HG03520 (cell line): ENCODE results near the gene USP20.

ENCODE experiments used
- ATAC-seq: cut with Tn5 transposase; IDR thresholded peaks from one replicate; pipeline ENCODE4 v1.9.1; 2021; ENCODE audit warnings: mild to moderate bottlenecking, moderate library complexity; ENCODE audit not compliant: unreplicated experiment

The USP20 gene

DNA sequence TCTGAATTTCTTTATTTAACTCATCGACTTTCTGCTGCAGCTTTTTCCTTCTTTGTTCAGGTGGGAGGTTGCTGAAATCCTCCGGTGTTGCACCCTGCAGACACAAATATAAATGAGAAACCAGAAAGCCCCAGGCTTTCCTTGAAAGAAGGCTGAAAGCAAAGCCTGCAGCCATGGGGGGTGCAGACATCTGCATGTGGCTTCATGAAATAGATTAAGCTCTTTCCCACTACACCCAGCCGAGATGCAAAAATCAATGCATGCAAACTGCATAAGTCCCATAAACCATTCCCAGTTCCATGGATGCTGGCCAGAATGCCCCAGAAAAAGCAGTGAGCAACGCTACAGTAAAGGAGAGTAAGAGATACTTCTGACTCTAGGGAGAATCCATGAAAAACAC lies 73.6 kb downstream of the USP20 start:
- no peak for ATAC-seq

DNA sequence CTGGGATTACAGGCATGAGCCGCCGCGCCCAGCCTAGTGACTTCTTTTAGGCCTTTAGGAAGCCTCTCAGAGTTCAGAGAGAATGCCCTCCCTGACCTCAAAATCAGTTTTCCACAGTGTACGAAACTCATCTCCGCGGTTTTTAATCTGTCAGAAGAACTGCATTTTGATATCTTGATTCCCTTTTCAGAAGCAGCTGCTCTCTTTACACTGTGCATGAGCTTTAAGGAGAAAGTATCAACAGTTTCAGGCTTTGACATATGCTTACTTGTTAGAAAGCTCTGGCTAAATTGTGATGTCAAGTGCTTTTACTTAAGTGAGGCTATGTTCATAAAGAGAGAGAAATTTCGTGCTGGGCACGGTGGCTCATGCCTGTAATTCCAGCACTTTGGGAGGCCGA lies 74.6 kb downstream of the USP20 start:
- no peak for ATAC-seq

DNA sequence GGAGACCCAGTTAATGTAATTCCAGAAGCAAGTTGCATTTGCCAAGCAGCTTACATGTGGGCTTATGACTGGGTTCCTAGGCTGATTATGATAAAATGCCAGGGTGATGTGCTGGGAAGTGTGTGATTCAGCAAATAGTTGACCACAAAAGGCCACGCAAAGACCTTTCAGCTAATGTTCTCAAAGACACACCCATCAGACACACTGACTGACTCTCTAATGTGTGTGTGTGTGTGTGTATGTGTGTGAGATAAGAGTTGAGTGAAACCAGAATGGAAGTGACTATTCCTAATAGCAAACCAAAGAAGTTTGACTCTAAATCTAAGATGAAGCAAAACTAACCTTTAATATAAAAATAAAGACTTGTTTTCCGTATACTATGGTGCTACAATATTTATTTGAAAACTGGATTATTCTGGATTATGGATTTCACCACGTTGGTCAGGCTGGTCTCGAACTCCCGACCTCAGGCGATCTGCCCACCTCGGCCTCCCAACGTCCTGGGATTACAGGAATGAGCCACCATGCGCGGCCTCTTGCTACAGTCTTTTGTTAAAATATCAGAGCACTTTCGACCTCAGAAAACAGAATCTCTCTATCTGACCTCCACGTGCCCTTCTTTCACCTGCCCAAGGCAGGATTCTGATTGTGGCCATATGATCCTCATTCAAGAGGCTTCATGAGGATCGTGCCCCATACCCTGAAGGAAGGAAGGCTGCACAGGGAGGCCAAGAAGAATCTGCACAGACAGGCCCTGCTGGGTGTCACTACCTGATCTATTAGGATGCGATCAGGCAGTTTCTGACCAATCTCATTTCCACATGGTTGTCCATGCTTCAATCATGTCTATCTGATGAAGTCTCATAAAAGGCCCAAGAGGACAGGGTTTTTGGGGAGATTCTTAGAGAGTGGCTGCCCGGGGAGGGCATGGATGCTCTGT lies 75.6 kb downstream of the USP20 start:
- no peak for ATAC-seq

DNA sequence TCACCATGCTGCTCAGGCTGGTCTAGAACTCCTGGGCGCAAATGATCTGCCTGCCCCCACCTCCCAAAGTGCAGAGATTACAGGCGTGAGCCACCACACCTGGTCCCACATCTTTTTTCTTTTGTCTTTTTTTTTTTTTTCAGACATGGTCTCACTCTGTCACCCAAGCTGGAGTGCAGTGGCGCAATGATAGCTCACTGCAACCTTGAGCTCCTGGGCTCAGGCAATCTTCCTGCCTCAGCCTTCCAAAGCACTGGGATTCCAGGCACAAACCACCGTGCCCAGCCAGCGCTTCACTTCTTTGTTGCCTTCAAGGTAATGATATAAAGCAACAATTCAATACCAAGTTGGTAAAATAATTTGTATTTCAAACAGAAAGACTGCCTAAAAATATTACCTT lies 78.8 kb downstream of the USP20 start:
- no peak for ATAC-seq

DNA sequence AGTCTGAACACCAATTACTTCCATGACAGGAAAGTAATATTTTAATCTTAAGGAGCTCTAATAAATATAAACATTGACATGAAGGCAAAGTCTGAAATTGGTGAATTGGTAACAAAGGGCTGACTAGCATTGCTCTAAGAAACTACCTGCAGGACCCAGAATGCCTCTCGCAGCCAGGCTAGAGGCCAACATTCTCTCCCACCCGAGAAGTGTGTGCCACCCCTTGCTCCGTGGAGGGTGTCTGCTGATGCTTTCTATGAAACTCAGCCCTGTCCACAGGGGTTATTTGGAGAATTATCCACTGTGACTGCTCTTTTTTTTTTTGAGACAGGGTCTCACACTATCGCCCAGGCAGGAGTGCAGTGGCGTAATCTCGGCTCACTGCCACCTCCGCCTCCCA lies 81.4 kb downstream of the USP20 start:
- no peak for ATAC-seq

DNA sequence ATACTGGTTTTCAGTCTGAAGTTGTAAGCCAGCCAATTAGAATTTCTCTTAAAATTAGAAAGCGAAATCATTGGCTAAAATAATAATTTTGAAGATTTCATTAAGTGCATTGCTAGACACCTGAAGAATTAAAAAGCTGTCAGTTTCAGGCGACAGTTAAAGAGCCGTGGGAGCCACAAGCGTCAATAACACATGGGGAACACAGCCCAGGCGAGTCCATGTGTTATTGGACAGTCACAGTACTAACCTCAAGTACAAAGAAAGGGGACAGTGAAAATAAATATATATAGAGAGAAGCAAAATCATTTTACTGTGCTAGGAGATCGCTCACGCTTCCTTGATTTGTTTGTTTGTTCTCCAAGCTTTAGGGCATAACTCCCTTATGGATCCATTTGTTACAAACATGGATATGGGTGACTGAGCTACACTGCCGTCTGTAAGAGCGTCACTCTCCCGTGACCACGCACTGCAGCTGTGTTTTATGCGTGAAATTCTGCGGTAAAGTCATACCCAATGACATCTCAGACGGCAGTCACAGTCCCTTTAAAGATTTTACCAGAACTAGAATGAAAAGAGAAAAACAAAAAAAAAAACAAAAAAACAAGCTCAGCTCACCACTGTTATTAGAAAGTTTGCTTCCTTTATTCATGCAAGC lies 83.2 kb downstream of the USP20 start:
- ATAC-seq: no peak

DNA sequence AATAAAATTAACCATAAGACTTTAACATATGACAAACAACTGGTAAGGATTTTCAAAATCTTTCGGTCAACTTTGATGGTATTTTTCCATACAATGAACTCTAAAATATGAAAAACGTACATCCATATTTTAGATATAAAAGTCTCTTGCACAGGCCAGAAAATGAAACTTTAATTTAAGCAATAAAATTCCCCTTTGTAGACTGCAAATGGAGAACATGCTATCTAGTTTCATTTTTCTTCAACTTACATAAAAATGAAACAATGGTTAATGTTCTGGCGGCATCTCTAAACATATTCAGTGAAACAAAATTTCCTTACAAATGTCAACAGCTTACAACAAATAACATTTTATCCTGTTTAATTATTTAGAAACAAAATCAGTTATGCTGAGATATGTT lies 84.0 kb downstream of the USP20 start:
- no peak for ATAC-seq

DNA sequence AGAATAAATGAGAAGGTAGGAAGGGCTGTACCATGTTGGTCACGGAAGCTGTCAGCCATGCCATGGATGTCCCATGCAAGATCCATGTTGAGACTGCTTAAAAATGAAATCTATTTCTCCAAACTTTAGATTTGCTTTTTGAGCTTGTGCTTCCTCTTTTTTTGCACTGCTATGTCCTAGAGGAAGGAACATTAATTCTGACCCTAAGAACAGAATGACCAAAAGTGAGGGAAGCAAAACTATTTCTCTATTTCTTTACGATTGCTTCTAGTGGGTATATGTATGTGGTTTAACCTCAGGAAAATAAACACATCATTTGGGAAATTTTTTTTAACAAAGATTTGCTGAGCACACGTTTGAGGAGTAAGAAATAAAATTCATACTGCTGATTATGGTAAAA lies 84.6 kb downstream of the USP20 start:
- ATAC-seq: no peak

DNA sequence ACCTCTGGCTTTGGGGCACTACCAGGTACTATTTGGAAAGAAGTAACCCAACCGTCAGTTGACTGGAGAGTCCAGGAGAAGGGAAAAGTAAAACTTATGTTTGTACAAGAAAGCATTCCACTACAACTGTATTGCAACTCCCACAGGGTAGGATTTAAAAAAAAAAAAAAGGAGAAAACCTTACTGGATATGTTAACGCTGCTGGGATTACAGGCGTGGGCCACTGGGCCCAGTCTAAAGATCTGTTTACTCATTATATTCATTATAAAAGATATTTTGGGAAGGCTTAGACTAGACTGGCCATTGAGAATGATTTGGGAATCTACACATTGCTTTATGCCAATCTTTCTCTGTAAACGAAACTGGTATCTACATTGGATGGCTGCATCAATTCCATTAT lies 86.6 kb downstream of the USP20 start:
- ATAC-seq: no peak

DNA sequence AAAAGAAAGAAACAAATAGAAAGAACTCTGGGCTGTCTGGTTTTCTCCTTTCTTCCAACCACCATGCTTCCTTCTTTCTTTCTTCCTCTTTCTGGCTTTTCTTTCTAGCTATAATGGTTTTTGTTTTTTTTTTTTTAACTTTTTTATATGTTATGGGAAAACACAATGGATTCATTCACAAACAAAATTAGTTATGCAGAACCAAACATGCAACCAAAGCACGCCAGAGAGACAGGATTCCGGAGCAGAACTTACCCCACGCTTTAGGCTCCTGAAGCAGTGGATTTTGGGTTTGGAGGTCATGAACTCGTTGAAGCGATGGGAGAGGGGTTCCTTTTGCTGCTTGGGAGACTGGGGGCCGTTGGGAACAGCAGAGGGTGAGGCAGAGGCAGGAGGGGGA lies 88.3 kb downstream of the USP20 start:
- no peak for ATAC-seq

DNA sequence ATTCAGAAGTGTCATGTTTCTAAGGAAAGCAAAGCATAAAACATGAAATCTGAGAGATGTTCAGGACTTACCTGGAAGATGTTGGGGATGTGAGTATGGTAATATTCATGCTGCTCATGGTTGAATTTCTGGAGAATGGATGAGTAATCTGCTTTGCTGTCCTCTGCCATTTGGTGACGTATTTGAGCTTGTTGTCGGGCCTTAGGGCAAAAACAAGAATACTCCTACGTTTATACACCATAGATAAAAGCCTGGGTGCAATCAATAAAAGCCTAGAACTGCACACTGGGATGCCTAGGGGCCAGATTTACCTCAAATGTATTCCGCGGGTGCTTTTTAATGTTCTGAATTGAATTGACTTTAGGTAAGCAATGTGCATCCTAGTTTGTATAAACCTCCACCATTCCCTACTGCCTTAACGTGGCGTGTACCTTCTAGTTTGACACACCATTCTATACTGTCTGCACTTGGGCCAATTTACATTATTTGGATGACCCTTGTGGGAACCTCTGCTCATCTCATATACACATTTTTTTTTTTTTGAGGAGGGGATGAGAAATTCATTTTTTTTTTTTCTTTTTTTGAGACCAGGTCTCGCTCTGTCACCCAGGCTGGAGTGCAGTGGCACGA lies 94.4 kb downstream of the USP20 start:
- no peak for ATAC-seq

DNA sequence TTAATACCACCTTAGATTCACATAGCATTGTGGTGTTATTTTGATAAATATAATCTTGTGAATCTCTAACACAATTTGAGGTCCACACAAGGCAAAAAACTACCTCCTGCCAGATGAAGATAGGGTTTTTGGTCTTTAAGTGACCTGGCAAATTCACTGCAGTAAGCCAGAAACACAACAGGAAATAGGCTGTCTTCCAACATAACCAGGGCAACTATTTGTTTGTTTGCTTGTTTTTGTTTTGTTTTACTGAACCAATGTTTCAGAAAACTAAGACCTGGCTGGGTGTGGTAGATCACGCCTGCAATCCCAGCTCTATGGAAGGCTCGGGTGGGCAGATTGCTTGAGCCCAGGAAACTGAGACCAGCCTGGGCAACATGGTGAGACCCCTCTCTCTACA lies 95.5 kb downstream of the USP20 start:
- ATAC-seq: no peak
